22Rv1 (cell line): Measurements from ENCODE around the gene OR10G7.

Source experiments
- ZFX ChIP-seq: fragments of 450-650 bp; IDR thresholded peaks from 2 replicates; pipeline ENCODE4 v1.6.1; 2017; ENCODE audit warnings: antibody characterized with exemption, borderline replicate concordance
- TF ChIP-seq, protein P1 (sequence below): fragments of 450-650 bp; IDR thresholded peaks from 2 replicates; pipeline ENCODE4 v1.5.1; 2017; ENCODE audit warnings: mild to moderate bottlenecking

DNA sequence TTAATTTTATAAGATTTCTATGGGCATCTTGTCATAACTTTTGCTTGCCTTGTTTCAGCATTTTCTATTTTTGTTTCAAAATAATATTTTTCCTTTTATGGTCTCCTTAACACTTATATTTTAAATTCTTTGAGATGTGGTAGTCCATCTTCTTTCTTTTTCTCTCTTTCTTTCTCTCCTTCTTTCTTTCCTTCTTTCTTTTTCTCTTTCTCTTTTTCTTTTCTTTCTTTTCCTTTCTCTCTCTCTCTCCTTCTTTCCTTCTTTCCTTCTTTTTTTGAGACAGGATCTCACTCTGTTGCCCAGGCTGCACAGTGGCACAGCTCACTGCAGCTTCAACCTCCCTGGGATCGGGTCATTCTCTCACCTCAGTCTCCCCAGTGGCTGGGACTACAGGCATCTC lies 36.1 kb upstream of the OR10G7 start:
- TF ChIP-seq, protein P1, sequence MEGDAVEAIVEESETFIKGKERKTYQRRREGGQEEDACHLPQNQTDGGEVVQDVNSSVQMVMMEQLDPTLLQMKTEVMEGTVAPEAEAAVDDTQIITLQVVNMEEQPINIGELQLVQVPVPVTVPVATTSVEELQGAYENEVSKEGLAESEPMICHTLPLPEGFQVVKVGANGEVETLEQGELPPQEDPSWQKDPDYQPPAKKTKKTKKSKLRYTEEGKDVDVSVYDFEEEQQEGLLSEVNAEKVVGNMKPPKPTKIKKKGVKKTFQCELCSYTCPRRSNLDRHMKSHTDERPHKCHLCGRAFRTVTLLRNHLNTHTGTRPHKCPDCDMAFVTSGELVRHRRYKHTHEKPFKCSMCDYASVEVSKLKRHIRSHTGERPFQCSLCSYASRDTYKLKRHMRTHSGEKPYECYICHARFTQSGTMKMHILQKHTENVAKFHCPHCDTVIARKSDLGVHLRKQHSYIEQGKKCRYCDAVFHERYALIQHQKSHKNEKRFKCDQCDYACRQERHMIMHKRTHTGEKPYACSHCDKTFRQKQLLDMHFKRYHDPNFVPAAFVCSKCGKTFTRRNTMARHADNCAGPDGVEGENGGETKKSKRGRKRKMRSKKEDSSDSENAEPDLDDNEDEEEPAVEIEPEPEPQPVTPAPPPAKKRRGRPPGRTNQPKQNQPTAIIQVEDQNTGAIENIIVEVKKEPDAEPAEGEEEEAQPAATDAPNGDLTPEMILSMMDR = no peak
- TF ChIP-seq ZFX = no peak
